Erythroblast (primary cell): ENCODE measurements around the gene GPR153.

ENCODE experiments used
- GATA1 ChIP-seq: IDR thresholded peaks from 2 replicates; pipeline ENCODE4 v1.6.1; 2011; ENCODE audit warnings: low read depth, mild to moderate bottlenecking, control low read depth, low read length, moderate library complexity
- POLR2A ChIP-seq: IDR thresholded peaks from 2 replicates; pipeline ENCODE4 v1.6.1; 2011; ENCODE audit warnings: mild to moderate bottlenecking, low read length

DNA sequence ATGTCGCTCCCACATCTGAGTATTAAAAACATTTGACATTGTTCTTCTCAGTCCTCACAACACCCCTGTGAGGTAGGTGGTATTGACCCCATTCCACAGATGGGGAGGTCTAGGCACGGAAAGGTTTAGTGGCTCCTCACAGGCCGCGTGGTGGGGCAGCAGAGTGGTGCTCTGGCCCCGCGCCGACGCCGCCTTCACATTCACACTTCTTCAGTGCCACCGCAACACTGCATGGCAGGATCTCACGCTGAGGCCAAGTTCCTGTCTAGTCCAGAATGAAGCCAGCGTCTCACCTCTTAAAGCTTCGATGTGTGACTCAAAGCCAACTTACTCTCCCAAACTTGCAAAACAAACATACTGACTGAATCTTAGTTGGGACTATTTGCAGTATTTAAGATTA is 37.3 kb downstream of the GPR153 start:
- TF ChIP-seq POLR2A (no peak), GATA1 (no peak)
